Chondrocyte (in vitro differentiated cells): ENCODE data around the gene SPATS2L. TPM values are rescaled to one million over a fixed set of nuclear protein-coding genes. Genes with fewer than 3 reads are reported as not detected.

Experiments
- DNase-seq: peaks from one replicate; pipeline ENCODE4 v3.0.0; 2021; ENCODE audit warnings: mixed read lengths, low spot score
- H3K27ac Mint-ChIP-seq: one replicate; pipeline ENCODE4 v1.8.0; 2021; ENCODE audit warnings: mild to moderate bottlenecking, moderate library complexity, mixed read lengths; ENCODE audit not compliant: unreplicated experiment
- H3K27me3 Mint-ChIP-seq: 2 replicates; pipeline ENCODE4 v1.8.0; 2021; ENCODE audit warnings: low read depth, mixed read lengths
- H3K36me3 Mint-ChIP-seq: 2 replicates; pipeline ENCODE4 v1.8.0; 2021; ENCODE audit warnings: low read depth, mixed read lengths
- H3K4me1 Mint-ChIP-seq: 2 replicates; pipeline ENCODE4 v1.8.0; 2021; ENCODE audit warnings: low read depth, mild to moderate bottlenecking, mixed read lengths
- H3K4me3 Mint-ChIP-seq: one replicate; pipeline ENCODE4 v1.8.0; 2021; ENCODE audit warnings: mild to moderate bottlenecking, moderate library complexity, mixed read lengths; ENCODE audit not compliant: unreplicated experiment
- H3K9me3 Mint-ChIP-seq: 2 replicates; pipeline ENCODE4 v1.8.0; 2021; ENCODE audit warnings: low read depth, mixed read lengths
- total RNA-seq: library from RNA; stranded (reverse); gene quantifications from 3 replicates; pipeline ENCODE4 v1.2.1, GENCODE V29; 2021
- TF ChIP-seq, protein P1 (sequence below): fragments of 200-600 bp; sonication (generic); IDR thresholded peaks from 2 replicates; pipeline ENCODE4 v1.5.0; 2021; ENCODE audit warnings: antibody characterized with exemption, mild to moderate bottlenecking, moderate library complexity

The SPATS2L gene
- total RNA-seq, 1 donor from 2014 or later = 237 TPM

DNA sequence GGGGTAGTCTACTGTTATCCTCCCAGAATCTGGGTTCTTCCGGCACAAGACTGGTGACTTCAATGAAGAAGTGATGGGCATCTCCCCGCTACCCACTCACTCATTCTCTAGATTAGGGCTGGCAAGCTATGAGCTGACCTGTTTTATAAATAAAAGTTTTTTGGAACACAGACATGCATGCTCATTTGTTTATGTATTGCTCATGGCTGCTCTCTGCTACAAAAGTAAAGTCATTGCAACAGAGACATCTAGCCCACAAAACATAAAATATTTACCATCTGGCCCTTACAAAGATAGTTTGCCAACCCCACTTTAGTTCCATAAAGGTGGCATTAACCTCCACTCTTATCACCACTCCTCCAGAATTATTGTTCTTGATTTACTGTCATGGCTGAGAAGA is 39.1 kb upstream of the SPATS2L start:
- H3K9me3 Mint-ChIP-seq = no peaks in the 10 kb centered on the region
- H3K27me3 Mint-ChIP-seq = no peaks in the 10 kb centered on the region
- H3K36me3 Mint-ChIP-seq = no peaks in the 10 kb centered on the region
- TF ChIP-seq, protein P1, sequence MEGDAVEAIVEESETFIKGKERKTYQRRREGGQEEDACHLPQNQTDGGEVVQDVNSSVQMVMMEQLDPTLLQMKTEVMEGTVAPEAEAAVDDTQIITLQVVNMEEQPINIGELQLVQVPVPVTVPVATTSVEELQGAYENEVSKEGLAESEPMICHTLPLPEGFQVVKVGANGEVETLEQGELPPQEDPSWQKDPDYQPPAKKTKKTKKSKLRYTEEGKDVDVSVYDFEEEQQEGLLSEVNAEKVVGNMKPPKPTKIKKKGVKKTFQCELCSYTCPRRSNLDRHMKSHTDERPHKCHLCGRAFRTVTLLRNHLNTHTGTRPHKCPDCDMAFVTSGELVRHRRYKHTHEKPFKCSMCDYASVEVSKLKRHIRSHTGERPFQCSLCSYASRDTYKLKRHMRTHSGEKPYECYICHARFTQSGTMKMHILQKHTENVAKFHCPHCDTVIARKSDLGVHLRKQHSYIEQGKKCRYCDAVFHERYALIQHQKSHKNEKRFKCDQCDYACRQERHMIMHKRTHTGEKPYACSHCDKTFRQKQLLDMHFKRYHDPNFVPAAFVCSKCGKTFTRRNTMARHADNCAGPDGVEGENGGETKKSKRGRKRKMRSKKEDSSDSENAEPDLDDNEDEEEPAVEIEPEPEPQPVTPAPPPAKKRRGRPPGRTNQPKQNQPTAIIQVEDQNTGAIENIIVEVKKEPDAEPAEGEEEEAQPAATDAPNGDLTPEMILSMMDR = no peak
- no peaks in the 10 kb centered on the region for H3K4me1 Mint-ChIP-seq
- no peak for DNase-seq
- no peak overlapping the region for H3K4me3 Mint-ChIP-seq
- H3K27ac Mint-ChIP-seq = no peak overlapping the region

DNA sequence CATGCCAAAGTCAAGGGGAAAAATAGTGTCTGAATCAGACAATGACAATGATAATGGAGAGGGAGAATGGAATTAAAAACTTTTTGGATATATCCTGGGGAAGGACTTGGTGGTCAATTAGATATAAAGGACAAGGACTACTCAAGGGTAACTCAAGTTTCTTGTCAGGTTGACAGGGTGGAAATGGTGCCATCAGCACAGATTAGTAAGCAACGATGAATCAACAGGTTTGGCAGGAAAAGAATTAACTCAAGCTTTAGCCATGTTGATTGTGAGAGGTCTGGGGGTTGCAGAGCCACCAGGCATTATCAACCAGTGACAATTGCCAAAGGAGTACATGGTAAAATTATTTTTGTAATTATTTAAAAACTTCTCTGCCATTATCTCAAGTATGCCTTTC is 35.8 kb upstream of the SPATS2L start:
- H3K9me3 Mint-ChIP-seq = no peaks in the 10 kb centered on the region
- H3K4me3 Mint-ChIP-seq = no peak overlapping the region
- TF ChIP-seq, protein P1 = no peak
- no peak overlapping the region for H3K27ac Mint-ChIP-seq
- peaks cover 8% of the 10 kb centered on the region for H3K4me1 Mint-ChIP-seq
- no peaks in the 10 kb centered on the region for H3K27me3 Mint-ChIP-seq
- no peak for DNase-seq
- H3K36me3 Mint-ChIP-seq = no peaks in the 10 kb centered on the region

DNA sequence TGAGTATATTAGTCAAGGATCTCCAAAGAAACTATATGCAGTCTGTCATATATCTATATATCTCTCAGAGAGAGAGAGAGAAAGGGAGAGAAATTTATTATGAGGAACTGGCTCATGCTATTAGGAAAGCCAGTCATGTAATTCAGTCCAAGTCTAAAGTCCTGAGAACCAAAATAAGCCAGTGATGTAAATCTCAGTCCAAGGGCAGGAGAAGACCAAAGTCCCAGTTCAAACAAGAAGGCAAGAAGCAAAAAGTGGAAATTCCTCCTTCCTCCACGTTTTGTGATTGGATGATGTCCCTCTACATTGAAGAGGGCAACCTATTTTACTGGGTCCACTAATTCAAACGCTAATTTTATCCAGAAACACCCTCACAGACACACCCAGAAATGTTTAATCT is 34.2 kb upstream of the SPATS2L start:
- TF ChIP-seq, protein P1 = no peak
- Mint-ChIP-seq H3K9me3 (no peaks in the 10 kb centered on the region), H3K27me3 (no peaks in the 10 kb centered on the region), H3K36me3 (no peaks in the 10 kb centered on the region), H3K4me3 (no peak overlapping the region), H3K27ac (no peak overlapping the region), H3K4me1 (peaks cover 8% of the 10 kb centered on the region)
- no peak for DNase-seq

DNA sequence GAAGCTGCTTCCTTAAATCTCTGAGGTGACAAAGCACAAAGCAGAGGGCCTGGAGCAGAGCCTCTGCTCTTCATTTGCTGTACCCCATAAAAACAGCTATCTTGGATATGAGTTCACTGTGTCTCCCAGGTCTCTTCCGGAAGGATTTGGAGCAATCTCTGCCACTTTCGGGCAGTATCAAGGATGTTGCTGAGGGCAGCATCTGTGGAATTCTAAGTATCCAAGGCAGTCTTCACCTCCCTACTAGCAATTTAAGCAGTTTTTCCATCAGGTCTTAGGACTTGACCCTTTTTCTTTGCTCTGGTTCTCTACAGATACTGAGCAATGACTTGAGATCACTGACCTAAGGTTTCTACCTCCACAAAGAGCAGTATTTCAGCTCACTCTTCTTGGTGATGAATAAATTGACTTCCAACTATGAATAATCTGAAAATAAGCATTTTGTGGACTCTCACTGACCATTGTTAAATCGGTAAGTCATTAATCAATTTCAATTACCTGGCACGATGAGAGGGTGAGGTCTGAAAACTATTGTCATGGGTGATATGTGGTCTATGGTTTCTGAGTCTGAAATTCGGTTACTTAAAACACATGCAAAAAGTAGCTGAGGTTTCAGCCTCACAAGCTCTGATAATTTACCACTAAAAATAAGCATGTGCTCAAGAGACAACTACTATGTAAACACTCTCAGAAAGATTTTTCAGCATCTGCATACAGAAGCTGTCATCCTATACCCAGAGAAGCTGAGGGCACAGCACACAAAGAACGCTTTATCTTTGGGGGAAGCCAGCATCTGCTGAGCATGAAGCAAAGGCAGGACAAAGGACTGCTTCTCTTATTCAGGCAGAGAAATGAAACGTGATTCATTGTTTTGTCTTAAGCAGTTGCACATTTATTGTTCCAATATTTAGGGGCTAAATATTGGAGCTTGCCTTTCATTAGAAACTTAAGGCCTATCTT is 32.1 kb upstream of the SPATS2L start:
- peaks cover 10% of the 10 kb centered on the region for H3K4me1 Mint-ChIP-seq
- H3K9me3 Mint-ChIP-seq = no peaks in the 10 kb centered on the region
- H3K27me3 Mint-ChIP-seq = no peaks in the 10 kb centered on the region
- H3K27ac Mint-ChIP-seq = no peak overlapping the region
- TF ChIP-seq, protein P1 = no peak
- no peak overlapping the region for H3K4me3 Mint-ChIP-seq
- no peaks in the 10 kb centered on the region for H3K36me3 Mint-ChIP-seq
- no peak for DNase-seq

DNA sequence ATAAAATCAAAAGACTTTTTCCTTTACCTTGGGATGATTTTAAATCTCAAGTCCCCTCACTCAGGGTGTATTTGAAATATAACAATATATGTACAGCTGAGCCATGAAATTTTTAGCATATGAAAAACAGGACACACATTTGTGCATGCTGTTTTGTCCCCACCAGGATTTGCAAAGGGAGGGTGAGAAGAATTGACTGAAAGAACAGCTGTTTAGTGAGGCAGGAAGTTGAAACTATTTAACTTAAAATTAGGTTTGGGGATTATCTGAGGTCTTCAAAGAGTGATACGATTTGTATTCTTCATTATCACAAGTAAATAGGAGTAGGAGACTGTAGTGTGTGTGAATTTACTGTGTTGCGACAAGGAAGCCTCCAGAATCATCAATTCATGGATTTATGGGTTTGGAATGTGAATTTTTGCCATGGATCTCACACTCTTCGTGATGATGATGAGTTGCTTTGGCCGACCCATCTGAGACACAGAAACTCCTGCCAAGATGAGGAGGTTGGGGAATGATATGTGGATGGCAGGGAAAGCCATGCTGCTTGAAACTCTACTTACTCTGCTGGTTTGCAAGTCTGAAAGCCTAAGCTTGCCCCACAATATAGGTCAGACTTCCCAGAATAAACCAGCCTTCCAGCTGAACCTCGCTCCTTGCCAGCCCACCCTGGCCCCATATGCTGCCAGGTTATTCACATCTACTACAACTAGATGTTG is 31.0 kb upstream of the SPATS2L start:
- TF ChIP-seq, protein P1 = no peak
- Mint-ChIP-seq H3K27ac (no peak overlapping the region), H3K9me3 (no peaks in the 10 kb centered on the region), H3K27me3 (no peaks in the 10 kb centered on the region), H3K4me1 (peaks cover 14% of the 10 kb centered on the region), H3K4me3 (no peak overlapping the region), H3K36me3 (no peaks in the 10 kb centered on the region)
- no peak for DNase-seq
